Measurements from ENCODE around the gene ELMO2. TPM values are rescaled to one million over a fixed set of nuclear protein-coding genes. Genes with fewer than 3 reads are reported as not detected.

Gene ELMO2
- total RNA-seq, 1 donor from 2014 or later, result 79.6 TPM

GRCh38 chr20:46331611-46332361 lies 74.6 kb downstream of the ELMO2 start:
- Mint-ChIP-seq H3K27me3 (peaks cover 19% of the 10 kb centered on the region), H3K36me3 (ENCODE audit: insufficient read depth) (no peaks in the 10 kb centered on the region), H3K4me1 (ENCODE audit: low read depth) (no peaks in the 10 kb centered on the region), H3K27ac (no peak overlapping the region), H3K4me3 (ENCODE audit: low read depth) (no peak overlapping the region), H3K9me3 (ENCODE audit: low read depth) (no peaks in the 10 kb centered on the region)
- no peak for TF ChIP-seq CTCF (IDR thresholded peaks at IDR 0.05; ENCODE audit: unreplicated experiment)
- no peak for DNase-seq (ENCODE audit: low spot score, unreplicated experiment)

GRCh38 chr20:46330831-46331371 lies 75.5 kb downstream of the ELMO2 start:
- Mint-ChIP-seq H3K9me3 (ENCODE audit: low read depth) (no peaks in the 10 kb centered on the region), H3K4me3 (ENCODE audit: low read depth) (no peak overlapping the region), H3K27me3 (peaks cover 22% of the 10 kb centered on the region), H3K4me1 (ENCODE audit: low read depth) (no peaks in the 10 kb centered on the region), H3K36me3 (ENCODE audit: insufficient read depth) (no peaks in the 10 kb centered on the region), H3K27ac (no peak overlapping the region)
- DNase-seq (ENCODE audit: low spot score, unreplicated experiment), result no peak
- TF ChIP-seq CTCF (IDR thresholded peaks at IDR 0.05; ENCODE audit: unreplicated experiment), result no peak

DNA sequence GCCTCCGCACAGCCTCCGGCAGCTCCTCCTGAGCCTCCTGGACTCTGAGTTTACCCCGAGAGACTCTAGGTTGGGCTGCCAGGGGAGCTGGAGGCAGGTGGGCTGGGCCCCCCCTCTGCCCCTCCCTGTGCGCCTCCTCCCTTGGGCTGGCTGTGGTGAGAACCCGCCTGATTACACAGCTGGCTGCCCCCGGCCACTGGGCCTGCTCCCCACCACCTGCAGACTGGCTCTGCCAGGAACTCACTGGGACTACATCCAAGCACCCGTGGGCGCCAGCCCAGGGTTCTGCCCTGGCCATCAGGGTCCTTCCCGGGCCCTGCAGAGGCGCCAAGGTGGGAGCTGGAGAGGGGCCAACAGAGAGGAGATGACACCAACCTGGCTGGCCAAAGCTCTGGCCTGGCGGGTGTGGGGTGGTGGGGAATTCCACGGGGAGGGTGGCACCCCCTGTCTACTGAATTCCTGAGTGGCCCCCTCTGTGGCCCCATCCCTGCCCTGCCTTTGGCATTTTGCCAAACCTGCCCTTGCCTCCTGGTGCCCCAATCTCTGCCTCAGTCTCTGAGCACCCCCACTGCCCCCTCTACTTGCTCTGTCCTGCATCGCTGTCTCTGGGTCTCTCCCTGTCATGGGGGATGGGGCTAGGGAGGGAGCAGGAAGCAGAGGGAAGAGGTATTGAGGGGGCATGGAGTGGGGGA lies 76.2 kb downstream of the ELMO2 start:
- Mint-ChIP-seq H3K27me3 (peaks cover 20% of the 10 kb centered on the region), H3K27ac (no peak overlapping the region), H3K4me3 (ENCODE audit: low read depth) (no peak overlapping the region), H3K4me1 (ENCODE audit: low read depth) (no peaks in the 10 kb centered on the region), H3K36me3 (ENCODE audit: insufficient read depth) (no peaks in the 10 kb centered on the region), H3K9me3 (ENCODE audit: low read depth) (no peaks in the 10 kb centered on the region)
- no peak for TF ChIP-seq CTCF (IDR thresholded peaks at IDR 0.05; ENCODE audit: unreplicated experiment)
- no peak for DNase-seq (ENCODE audit: low spot score, unreplicated experiment)

GRCh38 chr20:46328200-46328882 lies 78.1 kb downstream of the ELMO2 start:
- Mint-ChIP-seq H3K27ac (no peak overlapping the region), H3K27me3 (peaks cover 17% of the 10 kb centered on the region), H3K36me3 (ENCODE audit: insufficient read depth) (no peaks in the 10 kb centered on the region), H3K9me3 (ENCODE audit: low read depth) (no peaks in the 10 kb centered on the region), H3K4me3 (ENCODE audit: low read depth) (no peak overlapping the region), H3K4me1 (ENCODE audit: low read depth) (no peaks in the 10 kb centered on the region)
- TF ChIP-seq CTCF (IDR thresholded peaks at IDR 0.05; ENCODE audit: unreplicated experiment), result no peak
- DNase-seq (ENCODE audit: low spot score, unreplicated experiment), result no peak

- H3K27me3 Mint-ChIP-seq, result peaks cover 19% of the 10 kb centered on the region
- H3K4me3 Mint-ChIP-seq (ENCODE audit: low read depth), result no peak overlapping the region
- H3K9me3 Mint-ChIP-seq (ENCODE audit: low read depth), result no peaks in the 10 kb centered on the region
- no peak for DNase-seq (ENCODE audit: low spot score, unreplicated experiment)
- H3K4me1 Mint-ChIP-seq (ENCODE audit: low read depth), result no peaks in the 10 kb centered on the region
- no peak overlapping the region for H3K27ac Mint-ChIP-seq
- TF ChIP-seq CTCF (IDR thresholded peaks at IDR 0.05; ENCODE audit: unreplicated experiment), result no peak
- no peaks in the 10 kb centered on the region for H3K36me3 Mint-ChIP-seq (ENCODE audit: insufficient read depth)
Measured at GRCh38 chr20:46327557-46327956, 78.9 kb downstream of the ELMO2 start.

All from progenitor cell of endocrine pancreas (in vitro differentiated cells).